ENCODE data around the gene RAB35.

DNA sequence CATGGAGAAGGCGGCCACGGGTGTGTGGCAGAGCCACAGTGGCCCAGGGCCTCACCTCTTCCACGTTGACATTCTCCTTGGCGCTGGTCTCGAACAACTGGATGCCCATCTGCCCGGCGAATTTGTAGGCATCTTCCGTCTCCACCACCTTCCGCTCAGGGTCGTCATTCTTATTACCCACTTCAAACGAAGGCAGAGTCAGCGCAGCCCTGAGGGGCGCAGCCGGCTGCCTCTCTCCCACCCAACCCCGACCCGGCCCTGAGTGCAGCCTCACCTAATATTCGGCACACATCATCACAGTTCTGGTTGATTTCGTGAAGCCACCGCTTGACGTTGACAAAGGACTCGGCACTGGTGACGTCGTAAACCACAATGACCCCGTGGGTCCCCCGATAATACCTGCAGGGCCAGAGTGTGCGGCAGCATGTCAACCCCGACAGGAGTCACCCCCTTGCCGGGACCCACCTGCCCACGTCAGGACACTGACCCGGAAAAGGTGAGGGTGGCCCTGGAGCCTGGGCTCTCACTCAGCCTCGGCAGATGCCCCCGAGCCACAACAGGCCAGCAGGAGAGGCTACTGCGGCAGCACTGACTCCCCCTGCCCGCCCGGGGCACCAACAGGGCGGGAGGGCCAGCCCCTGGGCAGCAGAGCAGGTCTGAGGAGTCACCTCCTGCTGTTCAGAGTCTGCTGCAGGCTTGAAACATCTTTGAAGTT is 17.6 kb downstream of the RAB35 start:
- TF ChIP-seq EZH2 (IDR thresholded peaks at IDR 0.05; ENCODE audit: borderline replicate concordance, low read depth, low read length, poor library complexity, severe bottlenecking), result no peak
- TF ChIP-seq, protein P1, sequence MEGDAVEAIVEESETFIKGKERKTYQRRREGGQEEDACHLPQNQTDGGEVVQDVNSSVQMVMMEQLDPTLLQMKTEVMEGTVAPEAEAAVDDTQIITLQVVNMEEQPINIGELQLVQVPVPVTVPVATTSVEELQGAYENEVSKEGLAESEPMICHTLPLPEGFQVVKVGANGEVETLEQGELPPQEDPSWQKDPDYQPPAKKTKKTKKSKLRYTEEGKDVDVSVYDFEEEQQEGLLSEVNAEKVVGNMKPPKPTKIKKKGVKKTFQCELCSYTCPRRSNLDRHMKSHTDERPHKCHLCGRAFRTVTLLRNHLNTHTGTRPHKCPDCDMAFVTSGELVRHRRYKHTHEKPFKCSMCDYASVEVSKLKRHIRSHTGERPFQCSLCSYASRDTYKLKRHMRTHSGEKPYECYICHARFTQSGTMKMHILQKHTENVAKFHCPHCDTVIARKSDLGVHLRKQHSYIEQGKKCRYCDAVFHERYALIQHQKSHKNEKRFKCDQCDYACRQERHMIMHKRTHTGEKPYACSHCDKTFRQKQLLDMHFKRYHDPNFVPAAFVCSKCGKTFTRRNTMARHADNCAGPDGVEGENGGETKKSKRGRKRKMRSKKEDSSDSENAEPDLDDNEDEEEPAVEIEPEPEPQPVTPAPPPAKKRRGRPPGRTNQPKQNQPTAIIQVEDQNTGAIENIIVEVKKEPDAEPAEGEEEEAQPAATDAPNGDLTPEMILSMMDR (conservative IDR thresholded peaks at IDR 0.05; ENCODE audit: low read depth, low read length), result no peak

All from A673 (cell line).